NCI-H2029 (cell line): ENCODE data around the gene ASGR2.

Experiments
- DNase-seq: peaks from one replicate; lab custom pipeline; 2025; lab: John Stamatoyannopoulos, UW

Gene ASGR2

GRCh38 chr17:7060165-7060891, 54.3 kb downstream of the ASGR2 start:
- DNase-seq, result no peak

DNA sequence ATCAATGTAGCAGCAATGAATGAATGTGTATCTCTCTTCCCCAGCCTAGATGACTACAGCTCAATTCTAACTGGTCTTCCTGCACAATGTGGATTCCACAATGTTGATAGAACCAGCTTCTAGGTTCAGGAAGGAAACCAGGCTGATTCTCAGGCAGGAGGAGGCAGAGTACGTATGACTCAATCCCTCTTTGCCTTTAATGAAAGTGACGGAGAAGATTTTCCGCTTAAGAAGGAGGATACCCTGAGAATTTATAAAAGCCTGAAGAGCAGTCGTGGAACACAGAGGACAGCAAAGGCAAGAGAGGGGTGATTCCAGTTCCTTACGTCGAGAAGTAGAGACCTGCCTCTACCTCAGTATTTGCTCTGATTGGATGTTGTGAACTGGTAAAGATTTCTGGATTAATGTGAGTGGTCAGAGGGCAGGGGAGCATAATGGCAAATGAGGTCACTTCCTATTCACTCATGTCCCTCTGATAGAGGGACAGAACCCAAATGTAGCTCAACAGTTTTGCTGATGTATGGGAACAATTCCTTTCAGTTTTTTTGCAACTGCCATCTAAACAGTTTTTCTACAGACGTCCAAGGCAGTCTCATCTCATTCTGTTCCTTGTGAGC, 55.7 kb downstream of the ASGR2 start:
- no peak for DNase-seq

DNA sequence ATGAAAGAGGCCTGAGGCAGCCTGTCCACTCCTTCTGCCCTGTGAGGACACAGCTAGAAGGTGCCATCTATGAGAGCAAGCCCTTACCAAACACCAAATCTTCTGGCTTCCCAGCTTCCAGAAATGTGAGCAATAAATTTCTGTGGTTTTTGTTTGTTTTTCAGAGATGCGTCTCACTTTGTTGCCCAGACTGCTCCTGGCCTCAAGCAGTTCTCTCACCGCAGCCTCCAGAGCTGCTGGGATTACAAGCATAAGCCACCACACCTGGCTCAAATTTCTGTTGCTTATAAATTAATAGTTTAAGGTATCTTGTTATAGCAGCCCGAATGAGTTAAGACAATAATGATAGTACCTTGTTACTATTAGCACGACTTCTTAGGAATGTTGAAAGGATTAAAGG, 58.2 kb downstream of the ASGR2 start:
- DNase-seq, result no peak
